Measurements from ENCODE around the gene ZCRB1.

DNA sequence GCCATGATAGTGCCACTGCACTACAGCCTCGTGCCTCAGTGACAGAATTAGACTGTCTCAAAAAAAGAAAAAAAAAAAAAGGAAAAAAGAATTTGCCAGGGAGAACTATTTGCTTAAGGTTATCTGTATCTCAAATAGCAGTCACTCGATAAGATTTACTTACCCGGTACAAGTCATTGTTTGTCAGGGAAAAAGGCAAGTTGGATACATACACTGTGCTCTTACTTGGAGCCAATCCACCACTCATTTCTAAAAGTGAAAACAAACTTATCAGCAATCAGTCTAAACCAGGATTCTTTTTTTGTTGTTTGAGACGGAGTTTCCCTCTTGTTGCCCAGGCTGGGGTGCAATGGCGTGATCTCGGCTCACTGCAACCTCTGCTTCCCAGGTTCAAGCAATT, 2.0 kb downstream of the ZCRB1 start:
- TF ChIP-seq, protein P1, sequence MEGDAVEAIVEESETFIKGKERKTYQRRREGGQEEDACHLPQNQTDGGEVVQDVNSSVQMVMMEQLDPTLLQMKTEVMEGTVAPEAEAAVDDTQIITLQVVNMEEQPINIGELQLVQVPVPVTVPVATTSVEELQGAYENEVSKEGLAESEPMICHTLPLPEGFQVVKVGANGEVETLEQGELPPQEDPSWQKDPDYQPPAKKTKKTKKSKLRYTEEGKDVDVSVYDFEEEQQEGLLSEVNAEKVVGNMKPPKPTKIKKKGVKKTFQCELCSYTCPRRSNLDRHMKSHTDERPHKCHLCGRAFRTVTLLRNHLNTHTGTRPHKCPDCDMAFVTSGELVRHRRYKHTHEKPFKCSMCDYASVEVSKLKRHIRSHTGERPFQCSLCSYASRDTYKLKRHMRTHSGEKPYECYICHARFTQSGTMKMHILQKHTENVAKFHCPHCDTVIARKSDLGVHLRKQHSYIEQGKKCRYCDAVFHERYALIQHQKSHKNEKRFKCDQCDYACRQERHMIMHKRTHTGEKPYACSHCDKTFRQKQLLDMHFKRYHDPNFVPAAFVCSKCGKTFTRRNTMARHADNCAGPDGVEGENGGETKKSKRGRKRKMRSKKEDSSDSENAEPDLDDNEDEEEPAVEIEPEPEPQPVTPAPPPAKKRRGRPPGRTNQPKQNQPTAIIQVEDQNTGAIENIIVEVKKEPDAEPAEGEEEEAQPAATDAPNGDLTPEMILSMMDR (conservative IDR thresholded peaks at IDR 0.05; ENCODE audit: low read depth, low read length) = no peak
- no peak for TF ChIP-seq POLR2A (IDR thresholded peaks at IDR 0.05; ENCODE audit: low read depth, low read length)
- TF ChIP-seq BHLHE40 (IDR thresholded peaks at IDR 0.05; ENCODE audit: low read depth, low read length) = no peak
- TF ChIP-seq CEBPB (IDR thresholded peaks at IDR 0.05; ENCODE audit: low read depth, low read length) = no peak
- no peak for TF ChIP-seq FOS (IDR thresholded peaks at IDR 0.05; ENCODE audit: low read depth, low read length)
- no peak for TF ChIP-seq MAZ (IDR thresholded peaks at IDR 0.05; ENCODE audit: borderline replicate concordance, low read depth, low read length)
- no peak for TF ChIP-seq CHD1 (IDR thresholded peaks at IDR 0.05; ENCODE audit: low read depth, low read length)
- TF ChIP-seq, protein P2, sequence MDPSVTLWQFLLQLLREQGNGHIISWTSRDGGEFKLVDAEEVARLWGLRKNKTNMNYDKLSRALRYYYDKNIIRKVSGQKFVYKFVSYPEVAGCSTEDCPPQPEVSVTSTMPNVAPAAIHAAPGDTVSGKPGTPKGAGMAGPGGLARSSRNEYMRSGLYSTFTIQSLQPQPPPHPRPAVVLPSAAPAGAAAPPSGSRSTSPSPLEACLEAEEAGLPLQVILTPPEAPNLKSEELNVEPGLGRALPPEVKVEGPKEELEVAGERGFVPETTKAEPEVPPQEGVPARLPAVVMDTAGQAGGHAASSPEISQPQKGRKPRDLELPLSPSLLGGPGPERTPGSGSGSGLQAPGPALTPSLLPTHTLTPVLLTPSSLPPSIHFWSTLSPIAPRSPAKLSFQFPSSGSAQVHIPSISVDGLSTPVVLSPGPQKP (IDR thresholded peaks at IDR 0.05; ENCODE audit: borderline replicate concordance, low read depth, low read length) = no peak
- TF ChIP-seq, protein P3, sequence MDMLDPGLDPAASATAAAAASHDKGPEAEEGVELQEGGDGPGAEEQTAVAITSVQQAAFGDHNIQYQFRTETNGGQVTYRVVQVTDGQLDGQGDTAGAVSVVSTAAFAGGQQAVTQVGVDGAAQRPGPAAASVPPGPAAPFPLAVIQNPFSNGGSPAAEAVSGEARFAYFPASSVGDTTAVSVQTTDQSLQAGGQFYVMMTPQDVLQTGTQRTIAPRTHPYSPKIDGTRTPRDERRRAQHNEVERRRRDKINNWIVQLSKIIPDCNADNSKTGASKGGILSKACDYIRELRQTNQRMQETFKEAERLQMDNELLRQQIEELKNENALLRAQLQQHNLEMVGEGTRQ (IDR thresholded peaks at IDR 0.05; ENCODE audit: low read depth, low read length) = no peak
- TF ChIP-seq RAD21 (IDR thresholded peaks at IDR 0.05; ENCODE audit: low read length) = no peak

Data from IMR-90 (cell line).